SKM-1 treated with dmso at 0.1 percent for 144 hours (cell line): ENCODE results near the gene CIITA.

Experiments
- DNase-seq: peaks from one replicate; lab custom pipeline; 2025; ENCODE audit not compliant: unreplicated experiment; lab: John Stamatoyannopoulos, UW

Gene CIITA

GRCh38 chr16:10879681-10880589 lies 2.9 kb downstream of the CIITA start:
- no peak for DNase-seq

GRCh38 chr16:10880594-10881452 lies 3.8 kb downstream of the CIITA start:
- DNase-seq, result no peak

- no peak for DNase-seq
Measured at GRCh38 chr16:10881479-10882030, 4.6 kb downstream of the CIITA start.

- DNase-seq, result no peak
Measured at GRCh38 chr16:10883004-10883403, 6.0 kb downstream of the CIITA start.

- peak; percentile 39 for DNase-seq
Measured at GRCh38 chr16:10885246-10885645, 8.2 kb downstream of the CIITA start.

- no peak for DNase-seq
Measured at GRCh38 chr16:10888320-10888937, 11.4 kb downstream of the CIITA start.

GRCh38 chr16:10889855-10890254 lies 12.9 kb downstream of the CIITA start:
- no peak for DNase-seq

GRCh38 chr16:10892782-10893318 lies 15.8 kb downstream of the CIITA start:
- DNase-seq, result no peak

GRCh38 chr16:10895053-10895946 lies 18.3 kb downstream of the CIITA start:
- no peak for DNase-seq

- no peak for DNase-seq
Measured at GRCh38 chr16:10896165-10896564, 19.2 kb downstream of the CIITA start.

GRCh38 chr16:10896723-10897122 lies 19.7 kb downstream of the CIITA start:
- DNase-seq, result no peak

- no peak for DNase-seq
Measured at GRCh38 chr16:10897134-10897533, 20.1 kb downstream of the CIITA start.

- no peak for DNase-seq
Measured at GRCh38 chr16:10902999-10903398, 26.0 kb downstream of the CIITA start.

- no peak for DNase-seq
Measured at GRCh38 chr16:10906482-10906881, 29.5 kb downstream of the CIITA start.

- no peak for DNase-seq
Measured at GRCh38 chr16:10906914-10907756, 30.1 kb downstream of the CIITA start.

GRCh38 chr16:10907757-10908045 lies 30.7 kb downstream of the CIITA start:
- DNase-seq, result no peak

- no peak for DNase-seq
Measured at GRCh38 chr16:10911267-10911666, 34.3 kb downstream of the CIITA start.

- no peak for DNase-seq
Measured at GRCh38 chr16:10916534-10916933, 39.5 kb downstream of the CIITA start.

GRCh38 chr16:10918294-10919002 lies 41.4 kb downstream of the CIITA start:
- DNase-seq, result peak; percentile 85
